Natural killer cell (primary cell): Measurements from ENCODE around the gene ECHDC1. TPM values are rescaled to one million over a fixed set of nuclear protein-coding genes. Genes with fewer than 3 reads are reported as not detected.

Experiments used
- ATAC-seq, 3 donors: fragments of 150-1000 bp in 2 of 3; fragments of 200-7000 bp in 1 of 3; cut with Tn5 transposase; 1 replicate in 1 of 3; 2 replicates in 2 of 3; pipeline ENCODE4 v1.10.0; 2021; ENCODE audit warnings: mild to moderate bottlenecking in 2 of 3, moderate library complexity in 2 of 3
- DNase-seq, 2 donors: peaks; one replicate each; pipeline versions ENCODE4 v3.0.0 to v3.0.0-alpha.2; 2013 to 2021; ENCODE audit warnings: mixed read lengths in 1 of 2
- H3K27ac ChIP-seq: one replicate; pipeline ENCODE4 v1.5.1; 2013; ENCODE audit warnings: mild to moderate bottlenecking, low read length
- H3K27me3 ChIP-seq: one replicate; pipeline ENCODE4 v1.6.1; 2013; ENCODE audit warnings: low read length; ENCODE audit not compliant: control insufficient read depth, insufficient read depth
- H3K36me3 ChIP-seq: one replicate; pipeline ENCODE4 v1.6.1; 2013; ENCODE audit warnings: low read length; ENCODE audit not compliant: control insufficient read depth, insufficient read depth
- H3K4me1 ChIP-seq: one replicate; pipeline ENCODE4 v1.6.1; 2013; ENCODE audit warnings: low read length; ENCODE audit not compliant: control insufficient read depth, insufficient read depth
- H3K4me3 ChIP-seq: one replicate; pipeline ENCODE4 v1.5.1; 2013; ENCODE audit warnings: low read length
- H3K9me3 ChIP-seq: one replicate; pipeline ENCODE4 v1.6.1; 2013; ENCODE audit warnings: low read length; ENCODE audit not compliant: control insufficient read depth, insufficient read depth
- H3K27ac Mint-ChIP-seq, 2 donors: one replicate each; pipeline ENCODE4 v1.8.0; 2022; ENCODE audit warnings: mild to moderate bottlenecking in 2 of 2, mixed read lengths in 2 of 2, moderate library complexity in 1 of 2
- H3K27me3 Mint-ChIP-seq, 2 donors: one replicate each; pipeline ENCODE4 v1.8.0; 2022; ENCODE audit warnings: low read depth in 2 of 2, mixed read lengths in 2 of 2
- H3K36me3 Mint-ChIP-seq: one replicate; pipeline ENCODE4 v1.8.0; 2022; ENCODE audit warnings: mixed read lengths
- H3K4me1 Mint-ChIP-seq, 2 donors: one replicate each; pipeline ENCODE4 v1.8.0; 2022; ENCODE audit warnings: mixed read lengths in 2 of 2
- H3K4me3 Mint-ChIP-seq: one replicate; pipeline ENCODE4 v1.8.0; 2022; ENCODE audit warnings: mild to moderate bottlenecking, moderate library complexity, mixed read lengths
- H3K9me3 Mint-ChIP-seq, 2 donors: one replicate each; pipeline ENCODE4 v1.8.0; 2022; ENCODE audit warnings: mixed read lengths in 2 of 2
- CTCF ChIP-seq: fragments of 200-600 bp; IDR thresholded peaks from one replicate; pipeline ENCODE4 v1.8.0; 2022; ENCODE audit warnings: antibody characterized with exemption
- WGBS: methylation state at CpG from one replicate; pipeline ENCODE4 v1.1.7; 2013; ENCODE audit warnings: missing lambda C conversion rate; ENCODE audit not compliant: insufficient coverage; 5-methylcytosine and 5-hydroxymethylcytosine counted together
- intact Hi-C: fragments of 100-400 bp; cut with micrococcal nuclease; formaldehyde crosslinking; loops from one replicate; pipeline ENCODE4 v1.14.2; 2022
- total RNA-seq, 4 donors: library from RNA; stranded (reverse); fragments of 120-200 nt in 1 of 4; gene quantifications; one replicate each; pipeline versions ENCODE4 v1.2.3 to v1.2.4, GENCODE V29; 2013 to 2022

ECHDC1 gene
- total RNA-seq, 3 donors from 2014 or later (not counting 1 experiment from before 2014, with no cell fraction given) = 18.7 to 35.1 (median 21.4) TPM

DNA sequence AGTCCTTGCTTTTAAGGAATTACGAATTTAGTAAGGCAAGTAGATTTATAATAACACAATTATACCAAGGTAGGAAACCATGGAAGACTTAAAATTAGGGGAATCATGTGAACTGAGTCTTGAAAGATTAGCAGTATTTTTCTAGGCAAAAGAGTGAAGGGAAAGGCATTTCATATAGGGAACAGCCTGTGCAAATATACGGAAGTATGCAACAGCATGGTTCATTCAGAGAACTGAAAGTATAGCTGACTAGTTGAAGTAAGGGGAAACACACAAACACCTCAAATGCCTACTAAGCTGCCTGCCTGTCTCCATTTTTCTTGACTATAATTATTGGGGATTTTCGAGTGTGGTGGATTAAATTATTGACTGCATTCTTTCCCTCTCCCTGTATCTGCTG lies 39.0 kb upstream of the ECHDC1 start:
- Mint-ChIP-seq H3K4me1 (no peaks in the 10 kb centered on the region), H3K4me3 (no peak overlapping the region), H3K36me3 (no peaks in the 10 kb centered on the region), H3K27ac (no peak overlapping the region), H3K27me3 (peaks cover 0 to 3% of the 10 kb centered on the region in 2 donors), H3K9me3 (no peaks in the 10 kb centered on the region)
- Histone ChIP-seq H3K4me1 (no peaks in the 10 kb centered on the region), H3K27me3 (no peaks in the 10 kb centered on the region), H3K9me3 (no peaks in the 10 kb centered on the region), H3K4me3 (no peak overlapping the region), H3K36me3 (no peaks in the 10 kb centered on the region), H3K27ac (no peak overlapping the region)
- TF ChIP-seq CTCF = no peak
- WGBS = 80% methylated on average over 1 of the region's 3 CpGs
- DNase-seq (no peak), ATAC-seq (no peak)
- intact Hi-C loops = no loop called here

DNA sequence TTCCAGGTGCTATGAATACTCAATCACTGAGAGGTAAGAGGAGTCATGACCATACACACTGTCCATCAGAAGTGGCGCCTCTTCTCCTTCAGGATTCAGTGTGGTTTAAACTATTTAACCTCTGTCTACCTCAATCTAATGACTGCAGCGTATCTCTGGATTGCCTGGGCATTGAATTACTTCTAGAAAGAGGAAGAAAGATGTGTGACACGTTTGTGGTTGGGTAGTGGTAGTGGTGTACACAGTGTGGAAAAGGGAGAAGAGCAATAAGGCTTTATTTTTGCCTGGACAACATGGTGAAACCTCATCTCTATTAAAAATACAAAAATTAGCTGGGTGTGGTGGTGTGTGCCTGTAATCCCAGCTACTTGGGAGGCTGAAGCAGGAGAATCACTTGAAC lies 38.0 kb upstream of the ECHDC1 start:
- no peaks in the 10 kb centered on the region for H3K9me3 Mint-ChIP-seq
- no peaks in the 10 kb centered on the region for H3K4me1 Mint-ChIP-seq
- no peaks in the 10 kb centered on the region for H3K36me3 Mint-ChIP-seq
- TF ChIP-seq CTCF = no peak
- peaks cover 0 to 3% of the 10 kb centered on the region in 2 donors for H3K27me3 Mint-ChIP-seq
- Histone ChIP-seq H3K36me3 (no peaks in the 10 kb centered on the region), H3K27me3 (no peaks in the 10 kb centered on the region), H3K9me3 (no peaks in the 10 kb centered on the region), H3K4me1 (no peaks in the 10 kb centered on the region), H3K27ac (no peak overlapping the region), H3K4me3 (no peak overlapping the region)
- ATAC-seq (no peak), DNase-seq (no peak)
- no peak overlapping the region for H3K27ac Mint-ChIP-seq
- no peak overlapping the region for H3K4me3 Mint-ChIP-seq
- intact Hi-C loops = no loop called here
- 74% methylated on average over 3 of the region's 3 CpGs for WGBS

DNA sequence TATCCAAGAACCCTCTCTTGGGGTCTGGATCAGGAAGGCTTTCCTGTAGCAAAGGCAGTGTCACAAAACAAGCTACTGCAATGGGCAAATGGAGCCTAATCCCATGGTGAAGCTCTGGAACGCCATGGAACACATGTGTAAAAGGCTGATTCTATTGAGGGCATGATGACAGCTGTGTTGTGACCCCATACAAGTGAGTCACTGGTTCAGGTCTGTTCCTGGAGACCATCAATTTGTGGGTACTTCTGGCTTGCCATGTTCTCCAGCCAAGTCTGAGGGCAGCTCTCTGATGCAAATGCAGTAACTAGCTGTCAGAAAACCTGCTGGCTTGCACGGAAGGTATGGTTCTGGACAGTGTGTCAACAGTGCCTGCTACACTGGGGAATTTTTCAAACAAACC lies 33.3 kb upstream of the ECHDC1 start:
- Histone ChIP-seq H3K4me1 (no peaks in the 10 kb centered on the region), H3K9me3 (no peaks in the 10 kb centered on the region), H3K4me3 (no peak overlapping the region), H3K27ac (no peak overlapping the region), H3K27me3 (no peaks in the 10 kb centered on the region), H3K36me3 (no peaks in the 10 kb centered on the region)
- 97% methylated on average over 2 of the region's 2 CpGs for WGBS
- Mint-ChIP-seq H3K9me3 (peaks cover 2 to 7% of the 10 kb centered on the region in 2 donors), H3K27me3 (no peaks in the 10 kb centered on the region), H3K36me3 (no peaks in the 10 kb centered on the region), H3K4me3 (no peak overlapping the region), H3K4me1 (no peaks in the 10 kb centered on the region), H3K27ac (no peak overlapping the region)
- ATAC-seq = no peak
- no peak for DNase-seq
- intact Hi-C loops = no loop called here
- TF ChIP-seq CTCF = no peak

GRCh38 chr6:127367023-127367375 lies 23.6 kb upstream of the ECHDC1 start:
- Mint-ChIP-seq H3K27ac (no peak overlapping the region), H3K4me1 (no peaks in the 10 kb centered on the region), H3K36me3 (no peaks in the 10 kb centered on the region), H3K9me3 (peaks cover 2 to 12% of the 10 kb centered on the region in 2 donors), H3K27me3 (peaks cover 0 to 3% of the 10 kb centered on the region in 2 donors), H3K4me3 (no peak overlapping the region)
- Histone ChIP-seq H3K4me1 (no peaks in the 10 kb centered on the region), H3K36me3 (no peaks in the 10 kb centered on the region), H3K27me3 (no peaks in the 10 kb centered on the region), H3K9me3 (no peaks in the 10 kb centered on the region), H3K27ac (no peak overlapping the region), H3K4me3 (no peak overlapping the region)
- WGBS = no CpG with 5 or more reads among the region's 1 CpG
- no peak for DNase-seq
- ATAC-seq = no peak
- no peak for TF ChIP-seq CTCF
- intact Hi-C loops = no loop called here
